IPS DF 4.7 (cell line): ENCODE results near the gene TSPAN9.

Experiments used
- DNase-seq: peaks from one replicate; pipeline ENCODE4 v3.0.0-alpha.2; 2013; ENCODE audit warnings: low spot score; ENCODE audit errors: extremely low read depth

The TSPAN9 gene

DNA sequence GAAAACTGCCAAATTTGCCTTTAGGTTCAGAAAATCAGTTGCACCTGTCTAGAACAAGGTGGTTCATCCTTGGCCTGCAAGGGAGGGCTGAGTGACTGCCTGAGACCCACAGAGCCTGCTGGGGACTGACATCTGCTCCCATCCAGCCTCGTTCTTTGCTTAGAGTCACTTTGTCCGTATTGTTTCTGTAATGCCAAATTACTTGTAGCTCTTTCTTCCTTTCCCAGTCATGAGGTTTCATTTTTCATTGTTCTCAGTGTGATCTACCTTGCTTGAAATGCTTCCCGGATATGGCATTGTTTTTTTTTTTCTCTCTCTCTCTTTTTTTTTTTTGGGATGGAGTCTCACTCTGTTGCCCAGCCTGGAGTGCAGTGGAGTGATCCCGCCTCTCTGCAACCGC lies 21.3 kb downstream of the TSPAN9 start:
- no peak for DNase-seq

DNA sequence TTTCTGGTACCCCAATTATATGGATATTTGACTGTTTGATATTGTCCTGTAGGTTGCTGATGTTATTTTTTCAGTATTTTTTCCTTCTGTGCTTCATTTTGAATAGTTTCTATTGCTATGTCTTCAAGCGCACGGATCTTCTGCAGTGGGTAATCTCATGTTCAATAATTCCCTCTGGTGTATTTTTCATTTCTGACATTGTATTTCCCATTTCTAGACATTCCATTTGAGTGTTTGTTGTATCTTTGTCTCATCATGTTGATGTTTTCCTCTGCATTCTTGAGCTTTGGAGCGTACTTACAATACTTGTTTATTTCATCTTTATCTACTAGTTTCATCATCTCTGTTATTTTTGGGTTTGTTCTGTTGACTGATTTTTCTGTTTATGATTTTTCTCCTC lies 22.0 kb downstream of the TSPAN9 start:
- DNase-seq = no peak

DNA sequence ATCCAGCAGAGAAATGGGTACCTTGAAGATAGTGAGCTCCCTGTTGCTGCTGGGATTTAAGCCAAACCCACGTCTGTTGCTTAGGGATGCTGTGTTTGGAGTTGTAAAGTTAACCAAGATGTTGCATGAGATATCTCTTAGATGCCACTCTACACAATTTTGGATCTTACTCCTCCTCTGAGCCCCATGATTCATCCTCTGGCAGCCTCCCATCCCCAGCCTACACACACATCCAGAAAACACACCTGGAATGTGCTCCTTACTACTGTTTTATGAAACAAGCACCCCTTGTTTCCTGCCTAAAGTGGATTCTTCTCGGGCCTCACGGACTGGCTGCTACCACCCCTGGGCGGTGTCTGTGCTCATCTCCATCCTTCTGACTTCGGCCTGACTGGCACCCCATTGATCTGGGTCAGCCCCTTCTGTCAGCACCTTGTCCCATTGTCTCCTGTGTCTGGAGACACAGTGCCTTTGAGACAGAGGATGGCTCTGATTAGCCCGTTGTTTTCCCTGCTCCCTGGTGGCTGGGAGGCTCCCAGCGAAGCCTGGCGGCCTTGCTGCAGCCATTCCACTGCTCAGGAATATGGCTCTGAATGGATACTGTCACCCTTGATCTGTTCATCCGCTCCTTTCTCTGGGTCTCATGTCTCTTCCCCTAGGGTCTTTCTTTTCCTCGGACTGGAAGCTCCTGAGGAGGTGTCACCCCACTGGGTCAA lies 24.3 kb downstream of the TSPAN9 start:
- no peak for DNase-seq

- DNase-seq = no peak
Measured at GRCh38 chr12:3102771-3103410, 25.7 kb downstream of the TSPAN9 start.

DNA sequence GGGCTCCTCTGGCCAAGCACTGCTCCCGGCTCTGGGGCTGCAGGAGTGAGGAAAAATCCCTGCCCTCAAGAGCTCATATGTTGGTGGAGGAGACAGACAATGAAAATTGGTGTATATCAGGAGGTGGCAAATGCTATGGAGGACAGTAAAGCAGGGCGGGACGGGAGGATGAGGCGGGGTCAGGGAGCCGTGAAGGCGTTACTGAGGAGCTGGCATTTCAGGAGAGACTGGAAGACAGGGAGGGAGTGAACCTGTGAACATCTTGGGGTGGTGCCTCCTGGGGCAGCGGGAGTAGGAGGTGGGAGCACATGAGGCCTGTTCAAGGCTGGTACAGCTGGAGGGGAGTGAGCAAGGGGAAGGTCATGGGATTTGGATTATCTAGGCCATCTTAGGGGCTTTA lies 26.6 kb downstream of the TSPAN9 start:
- DNase-seq = no peak

- no peak for DNase-seq
Measured at GRCh38 chr12:3105690-3106479, 28.7 kb downstream of the TSPAN9 start.

- no peak for DNase-seq
Measured at GRCh38 chr12:3106579-3106978, 29.4 kb downstream of the TSPAN9 start.

DNA sequence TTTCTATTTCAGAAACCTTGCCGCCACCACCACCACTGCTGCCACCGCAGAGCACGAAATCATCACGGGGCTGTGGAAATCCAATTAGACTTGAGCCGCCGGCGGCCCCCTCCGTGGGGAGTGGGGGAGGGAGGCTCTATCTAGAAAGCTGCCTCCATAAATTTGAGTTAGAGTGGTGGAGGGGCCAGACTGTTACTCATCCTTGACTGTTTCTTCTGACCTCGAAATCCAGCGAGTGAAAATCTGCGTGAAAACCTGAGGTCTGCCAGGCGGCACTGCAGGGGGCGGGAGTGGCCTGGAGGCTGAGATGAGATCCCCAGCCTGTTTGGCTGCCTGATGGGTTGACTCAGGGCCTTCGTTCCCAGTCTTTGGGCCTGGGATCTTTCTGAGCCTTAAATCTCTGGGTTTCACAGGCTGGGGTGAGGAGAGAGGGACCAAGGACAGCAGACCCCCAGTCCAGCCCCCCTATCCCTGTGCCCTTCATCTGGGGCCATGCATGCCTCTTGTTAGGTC lies 29.9 kb downstream of the TSPAN9 start:
- DNase-seq = no peak

- no peak for DNase-seq
Measured at GRCh38 chr12:3107954-3108353, 30.8 kb downstream of the TSPAN9 start.

- no peak for DNase-seq
Measured at GRCh38 chr12:3110578-3110977, 33.4 kb downstream of the TSPAN9 start.

- DNase-seq = no peak
Measured at GRCh38 chr12:3113671-3114325, 36.6 kb downstream of the TSPAN9 start.

- no peak for DNase-seq
Measured at GRCh38 chr12:3114671-3115070, 37.5 kb downstream of the TSPAN9 start.

DNA sequence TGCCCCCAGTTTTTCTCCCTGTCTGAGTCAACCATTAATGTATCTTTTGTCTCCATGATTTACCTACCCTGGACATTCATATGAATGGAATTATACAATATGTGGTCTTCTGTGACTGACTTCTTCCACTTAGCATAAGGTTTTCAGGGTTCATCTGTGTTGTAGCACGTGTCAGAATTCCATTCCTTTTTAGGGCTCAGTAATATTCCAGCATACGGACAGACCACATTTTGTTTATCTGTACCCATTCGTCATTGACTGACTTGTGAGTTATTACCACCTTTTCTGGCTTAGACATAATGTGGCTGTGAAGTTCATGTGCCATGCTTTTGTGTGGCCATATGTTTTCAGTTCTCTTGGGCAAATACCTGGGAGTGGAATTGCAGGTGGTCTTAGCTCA lies 37.9 kb downstream of the TSPAN9 start:
- DNase-seq = no peak

- DNase-seq = no peak
Measured at GRCh38 chr12:3116106-3116844, 39.1 kb downstream of the TSPAN9 start.

DNA sequence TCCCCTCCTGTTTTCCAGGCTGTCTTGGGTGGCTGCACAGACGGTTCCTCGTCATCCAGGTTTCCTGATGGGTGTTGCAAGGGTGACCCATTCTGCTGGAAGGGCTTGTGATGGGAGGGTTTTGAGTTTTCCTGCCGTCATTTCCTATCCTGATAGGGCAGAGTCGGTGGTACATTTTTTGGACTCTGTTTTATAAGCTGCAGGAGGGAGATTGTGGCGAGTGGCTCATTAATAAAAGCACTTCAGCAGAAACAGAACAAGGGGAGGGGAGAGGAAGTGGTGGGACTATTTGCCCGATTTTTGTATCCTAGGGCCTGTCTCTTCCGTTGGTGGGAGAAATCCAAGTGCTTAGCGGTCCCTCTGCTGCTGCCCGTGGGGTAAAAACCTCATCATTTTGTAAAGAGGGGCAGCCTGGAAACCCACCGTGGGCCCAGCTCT lies 40.0 kb downstream of the TSPAN9 start:
- DNase-seq = no peak

DNA sequence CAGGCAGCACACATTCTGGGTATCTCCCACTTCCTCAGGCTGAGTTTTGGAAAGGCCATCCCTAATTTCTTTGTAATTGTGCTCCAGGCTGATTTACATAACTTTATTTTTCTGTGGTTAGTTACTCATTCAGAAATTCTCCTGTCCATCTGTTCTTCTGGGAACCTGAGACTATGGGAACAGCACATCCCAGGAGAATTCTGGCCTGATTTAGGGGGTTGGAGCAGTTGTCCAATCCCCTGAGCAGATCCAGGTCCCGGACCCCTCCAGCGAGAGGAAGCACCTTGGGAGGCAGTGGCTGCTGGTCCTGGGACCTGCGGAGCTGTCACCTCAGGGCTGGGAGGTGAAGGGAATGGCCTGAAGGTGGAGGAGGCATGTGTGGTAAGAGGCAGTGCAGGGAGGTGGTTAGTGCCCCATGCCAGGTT lies 40.4 kb downstream of the TSPAN9 start:
- DNase-seq = no peak

GRCh38 chr12:3119192-3119755 lies 42.1 kb downstream of the TSPAN9 start:
- no peak for DNase-seq

DNA sequence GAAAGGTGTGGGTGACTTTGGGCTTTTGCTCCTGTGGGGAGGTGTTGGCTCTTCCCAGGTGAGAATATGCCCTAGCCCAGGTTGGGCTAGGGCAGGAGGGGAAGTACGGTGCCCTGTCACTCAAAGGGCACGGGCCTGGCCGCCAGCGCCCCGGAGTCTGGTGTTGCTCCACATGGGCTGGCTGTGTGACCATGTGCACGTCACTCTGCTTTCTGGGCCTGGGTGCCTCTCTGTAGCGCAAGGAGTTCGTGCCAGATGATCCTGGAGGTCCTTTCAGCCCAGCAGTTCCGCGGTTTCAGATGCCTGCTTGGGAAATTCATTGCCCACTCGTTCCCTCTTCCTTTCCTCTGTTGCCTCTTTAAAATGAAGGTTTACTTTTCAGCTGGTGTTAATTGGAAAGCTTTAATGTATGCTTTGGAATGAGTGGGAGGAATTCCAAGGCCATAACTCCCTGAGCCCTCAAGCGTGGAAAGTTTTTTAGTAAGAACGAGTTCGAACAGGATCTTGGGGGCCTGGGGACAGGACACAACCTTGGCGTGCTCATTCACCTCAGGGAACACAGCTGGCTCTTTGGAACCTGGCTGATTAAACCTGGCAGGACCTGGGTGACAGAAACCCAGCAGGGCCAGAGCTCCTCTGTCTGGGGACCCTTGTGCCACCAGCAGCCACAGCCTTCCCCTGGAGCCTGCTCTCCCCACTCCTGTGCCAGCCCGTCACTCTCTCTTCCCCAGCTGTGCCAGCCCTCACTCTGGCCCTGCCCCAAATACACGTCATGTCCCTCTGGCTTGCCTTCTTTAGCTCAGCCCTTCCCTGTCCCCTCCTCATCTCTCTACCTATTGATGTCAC lies 42.8 kb downstream of the TSPAN9 start:
- DNase-seq = no peak

GRCh38 chr12:3120701-3121100 lies 43.5 kb downstream of the TSPAN9 start:
- DNase-seq = no peak
